IMR-90 (cell line): Measurements from ENCODE around the gene DLK2. TPM values are rescaled to one million over a fixed set of nuclear protein-coding genes. Genes with fewer than 3 reads are reported as not detected.

Source experiments
- ATAC-seq: fragments of 200-7000 bp; cut with Tn5 transposase; 2 replicates; pipeline ENCODE4 v1.9.1; 2020; ENCODE audit warnings: low read depth, mild to moderate bottlenecking, moderate library complexity
- BruUV-seq: library from RNA; stranded (reverse); fragments of 400-500 nt; replicated peaks from 2 replicates; lab custom pipeline; 2021; lab: Mats Ljungman, UMichigan
- CTCF ChIA-PET: fragments of 300-600 bp; formaldehyde crosslinking; extraction: SDS; loops from one replicate; lab custom pipeline; 2021; ENCODE audit warnings: antibody characterized with exemption; lab: Yijun Ruan, JAX
- POLR2A ChIA-PET: fragments of 300-600 bp; sonication (Branson Sonifier 250); formaldehyde crosslinking; loops from one replicate; lab custom pipeline; 2022; ENCODE audit warnings: antibody characterized with exemption; ENCODE audit not compliant: unreplicated experiment; lab: Charles Lee
- DNase-seq: peaks from one replicate; pipeline ENCODE4 v3.0.0; 2013
- H2AFZ ChIP-seq: replicated peaks from 2 replicates; pipeline ENCODE3; 2013; ENCODE audit warnings: low read length, mild to moderate bottlenecking; ENCODE audit not compliant: poor library complexity
- H2AK5ac ChIP-seq: 2 replicates; pipeline ENCODE4 v1.6.1; 2013; ENCODE audit warnings: low read depth, low read length, inconsistent platforms
- H2AK9ac ChIP-seq: replicated peaks from 2 replicates; pipeline ENCODE3; 2013; ENCODE audit warnings: mild to moderate bottlenecking, low read depth, low read length, moderate library complexity; ENCODE audit not compliant: poor library complexity
- H2BK120ac ChIP-seq: 2 replicates; pipeline ENCODE4 v1.6.1; 2013; ENCODE audit warnings: low read depth, low read length, inconsistent platforms
- H2BK15ac ChIP-seq: 3 replicates; pipeline ENCODE4 v1.6.1; 2013; ENCODE audit warnings: low read depth, low read length, inconsistent platforms
- H2BK20ac ChIP-seq: 2 replicates; pipeline ENCODE4 v1.6.1; 2013; ENCODE audit warnings: low read depth, mild to moderate bottlenecking, inconsistent platforms, low read length, moderate library complexity
- H2BK5ac ChIP-seq: 2 replicates; pipeline ENCODE4 v1.6.1; 2013; ENCODE audit warnings: mild to moderate bottlenecking, low read depth, low read length, inconsistent platforms; ENCODE audit not compliant: poor library complexity, severe bottlenecking
- H3K14ac ChIP-seq: replicated peaks from 2 replicates; pipeline ENCODE4 v1.6.1; 2013; ENCODE audit warnings: low read depth, low read length, inconsistent platforms
- H3K18ac ChIP-seq: 2 replicates; pipeline ENCODE4 v1.6.1; 2013; ENCODE audit warnings: low read depth, low read length, control low read depth
- H3K23ac ChIP-seq: 2 replicates; pipeline ENCODE4 v1.6.1; 2013; ENCODE audit warnings: low read depth, low read length, inconsistent platforms
- H3K27ac ChIP-seq: 2 replicates; pipeline ENCODE4 v1.5.1; 2013; ENCODE audit warnings: mild to moderate bottlenecking, control low read depth, low read length; ENCODE audit not compliant: insufficient read depth
- H3K27me3 ChIP-seq: 2 replicates; pipeline ENCODE4 v1.6.1; 2013; ENCODE audit warnings: low read length; ENCODE audit not compliant: control insufficient read depth, insufficient read depth
- H3K36me3 ChIP-seq: 2 replicates; pipeline ENCODE4 v1.6.1; 2013; ENCODE audit warnings: low read length, mixed read lengths; ENCODE audit not compliant: control insufficient read depth, insufficient read depth
- H3K4ac ChIP-seq: 2 replicates; pipeline ENCODE4 v1.6.1; 2013; ENCODE audit warnings: low read depth, low read length, inconsistent platforms
- H3K4me1 ChIP-seq: 2 replicates; pipeline ENCODE4 v1.6.1; 2013; ENCODE audit warnings: low read length, mixed read lengths; ENCODE audit not compliant: control insufficient read depth, insufficient read depth
- H3K4me2 ChIP-seq: 2 replicates; pipeline ENCODE4 v1.6.1; 2013; ENCODE audit warnings: low read depth, mild to moderate bottlenecking, control low read depth, low read length, moderate library complexity
- H3K4me3 ChIP-seq: 2 replicates; pipeline ENCODE4 v1.5.1; 2013; ENCODE audit warnings: low read depth, mild to moderate bottlenecking, control low read depth, low read length, moderate library complexity; ENCODE audit not compliant: insufficient read depth
- H3K56ac ChIP-seq: 2 replicates; pipeline ENCODE4 v1.6.1; 2013; ENCODE audit warnings: low read length, inconsistent platforms; ENCODE audit not compliant: insufficient read depth; ENCODE audit errors: extremely low read depth
- H3K79me1 ChIP-seq, 2 experiments: 2 replicates each; pipeline ENCODE4 v1.6.1; 2013; ENCODE audit warnings: low read length in 2 of 2, inconsistent platforms in 1 of 2, low read depth in 1 of 2
- H3K9ac ChIP-seq: 2 replicates; pipeline ENCODE4 v1.6.1; 2013; ENCODE audit warnings: low read depth, low read length, control low read depth
- H3K9me1 ChIP-seq: 2 replicates; pipeline ENCODE4 v1.6.1; 2013; ENCODE audit warnings: low read length, inconsistent platforms; ENCODE audit not compliant: insufficient read depth
- H3K9me3 ChIP-seq: 2 replicates; pipeline ENCODE4 v1.6.1; 2013; ENCODE audit warnings: low read length; ENCODE audit not compliant: control insufficient read depth, insufficient read depth
- H4K20me1 ChIP-seq: 2 replicates; pipeline ENCODE4 v1.6.1; 2013; ENCODE audit warnings: low read length, inconsistent platforms; ENCODE audit not compliant: insufficient read depth
- H4K5ac ChIP-seq: 2 replicates; pipeline ENCODE4 v1.6.1; 2013; ENCODE audit warnings: mild to moderate bottlenecking, low read depth, low read length, control low read depth
- H4K8ac ChIP-seq, 2 experiments: 2 replicates each; pipeline ENCODE4 v1.6.1; 2013; ENCODE audit warnings: low read depth in 2 of 2, low read length in 2 of 2, control low read depth in 1 of 2, inconsistent platforms in 1 of 2
- H4K91ac ChIP-seq: 2 replicates; pipeline ENCODE4 v1.6.1; 2013; ENCODE audit warnings: low read depth, low read length, inconsistent platforms; ENCODE audit not compliant: insufficient read depth
- CEBPB ChIP-seq: IDR thresholded peaks from 2 replicates; pipeline ENCODE4 v1.6.1; 2012; ENCODE audit warnings: low read depth, low read length, improper control_type of control experiment
- CHD1 ChIP-seq: IDR thresholded peaks from 2 replicates; pipeline ENCODE4 v1.6.1; 2012; ENCODE audit warnings: low read depth, low read length, improper control_type of control experiment
- NFE2L2 ChIP-seq: fragments of 150-350 bp; IDR thresholded peaks from 2 replicates; pipeline ENCODE4 v1.6.1; 2016; ENCODE audit warnings: low read depth, mild to moderate bottlenecking, low read length
- RAD21 ChIP-seq: IDR thresholded peaks from 2 replicates; pipeline ENCODE4 v1.6.1; 2012; ENCODE audit warnings: low read length, improper control_type of control experiment
- USF2 ChIP-seq: fragments of 150-350 bp; IDR thresholded peaks from 2 replicates; pipeline ENCODE4 v1.6.1; 2017; ENCODE audit warnings: mild to moderate bottlenecking, antibody characterized with exemption, low read length, low read depth
- WGBS, 2 experiments: methylation state at CpG; one replicate each; pipeline versions ENCODE4 v1.1.5 to v1.1.7; 2013; ENCODE audit warnings: missing lambda C conversion rate in 2 of 2; ENCODE audit not compliant: insufficient read length in 1 of 2; ENCODE audit errors: extremely low coverage in 2 of 2; 5-methylcytosine and 5-hydroxymethylcytosine counted together
- dilution Hi-C: fragments of 300-500 bp; cut with HindIII; formaldehyde crosslinking; loops from one replicate; pipeline ENCODE4 v1.14.3; 2018; ENCODE audit warnings: low sequenced_read_pairs; ENCODE audit not compliant: unreplicated experiment
- in situ Hi-C: fragments of 300-500 bp; cut with MboI; formaldehyde crosslinking; loops from 3 replicates; pipeline ENCODE4 v1.14.3; 2019; ENCODE audit warnings: low sequenced_read_pairs, inconsistent platforms, mixed read lengths
- intact Hi-C: fragments of 100-400 bp; cut with micrococcal nuclease; formaldehyde crosslinking; loops from 2 replicates; pipeline ENCODE4 v1.10.0; 2022
- polyA plus RNA-seq, 3 experiments: library from polyadenylated mRNA; depleted of rRNA; stranded (reverse); fragments of >200 nt; gene quantifications; 2 replicates each; pipeline ENCODE4 v1.2.3, GENCODE V29; 2012; ENCODE audit warnings: low replicate concordance in 1 of 3
- total RNA-seq: library from RNA; depleted of rRNA; stranded (reverse); fragments of >200 nt; gene quantifications from 2 replicates; pipeline ENCODE4 v1.2.3, GENCODE V29; 2012

The DLK2 gene
- total and polyA plus RNA-seq, 2 of the 4 experiments (the other 2 are of a cell fraction): 0.90 to 2.8 TPM

GRCh38 chr6:43432009-43432945, 23.1 kb downstream of the DLK2 start:
- intact Hi-C loops: no loop called here
- no peak overlapping the region for H3K23ac ChIP-seq
- DNase-seq: no peak
- no peak overlapping the region for H3K27ac ChIP-seq
- no peak overlapping the region for H2AK9ac ChIP-seq
- no peak overlapping the region for H2AFZ ChIP-seq
- H3K36me3 ChIP-seq: peaks cover 16% of the 10 kb centered on the region
- no peak overlapping the region for H3K4ac ChIP-seq
- no peak overlapping the region for H2BK15ac ChIP-seq
- no peaks in the 10 kb centered on the region; the same call in 1 of the 2 replicates for H4K20me1 ChIP-seq
- H3K18ac ChIP-seq: no peak overlapping the region
- 100% methylated on average over 3 of the region's 19 CpGs; no CpG with 5 or more reads in 1 of the 2 experiments for WGBS, 2 experiments
- peaks cover 15% of the 10 kb centered on the region for H3K4me1 ChIP-seq
- ChIA-PET POLR2A (no interaction called here), CTCF (no interaction called here)
- H3K9me1 ChIP-seq: peaks cover 21% of the 10 kb centered on the region; the same call in 1 of the 2 replicates
- no TSS peak for BruUV-seq
- peaks cover 21 to 36% of the 10 kb centered on the region in 2 experiments for H3K79me1 ChIP-seq
- H3K4me3 ChIP-seq: no peak overlapping the region
- no peak for ATAC-seq
- dilution Hi-C loops: no loop called here
- H4K91ac ChIP-seq: no peak overlapping the region
- in situ Hi-C loops: no loop called here
- H3K9me3 ChIP-seq: no peaks in the 10 kb centered on the region
- no peak overlapping the region for H2BK5ac ChIP-seq
- H2AK5ac ChIP-seq: no peak overlapping the region
- H3K9ac ChIP-seq: no peak overlapping the region
- no peak overlapping the region for H4K8ac ChIP-seq
- H3K4me2 ChIP-seq: no peak overlapping the region
- TF ChIP-seq CEBPB (no peak), NFE2L2 (no peak), RAD21 (no peak), USF2 (no peak), CHD1 (no peak)
- no peak overlapping the region for H3K56ac ChIP-seq
- no peak overlapping the region for H4K5ac ChIP-seq
- H3K27me3 ChIP-seq: no peaks in the 10 kb centered on the region
- H2BK120ac ChIP-seq: no peak overlapping the region
- no peak overlapping the region for H2BK20ac ChIP-seq
- H3K14ac ChIP-seq: no peak overlapping the region
